ENCODE results near the gene AIFM2. TPM values are rescaled to one million over a fixed set of nuclear protein-coding genes. Genes with fewer than 3 reads are reported as not detected.
"Not testable (repeated sequence)": the region's sequence is repeated elsewhere in the genome, so short reads cannot be mapped to it uniquely, and the experiment has no call there.

AIFM2 gene
- total RNA-seq, 1 donor from 2014 or later = 0.85 TPM

DNA sequence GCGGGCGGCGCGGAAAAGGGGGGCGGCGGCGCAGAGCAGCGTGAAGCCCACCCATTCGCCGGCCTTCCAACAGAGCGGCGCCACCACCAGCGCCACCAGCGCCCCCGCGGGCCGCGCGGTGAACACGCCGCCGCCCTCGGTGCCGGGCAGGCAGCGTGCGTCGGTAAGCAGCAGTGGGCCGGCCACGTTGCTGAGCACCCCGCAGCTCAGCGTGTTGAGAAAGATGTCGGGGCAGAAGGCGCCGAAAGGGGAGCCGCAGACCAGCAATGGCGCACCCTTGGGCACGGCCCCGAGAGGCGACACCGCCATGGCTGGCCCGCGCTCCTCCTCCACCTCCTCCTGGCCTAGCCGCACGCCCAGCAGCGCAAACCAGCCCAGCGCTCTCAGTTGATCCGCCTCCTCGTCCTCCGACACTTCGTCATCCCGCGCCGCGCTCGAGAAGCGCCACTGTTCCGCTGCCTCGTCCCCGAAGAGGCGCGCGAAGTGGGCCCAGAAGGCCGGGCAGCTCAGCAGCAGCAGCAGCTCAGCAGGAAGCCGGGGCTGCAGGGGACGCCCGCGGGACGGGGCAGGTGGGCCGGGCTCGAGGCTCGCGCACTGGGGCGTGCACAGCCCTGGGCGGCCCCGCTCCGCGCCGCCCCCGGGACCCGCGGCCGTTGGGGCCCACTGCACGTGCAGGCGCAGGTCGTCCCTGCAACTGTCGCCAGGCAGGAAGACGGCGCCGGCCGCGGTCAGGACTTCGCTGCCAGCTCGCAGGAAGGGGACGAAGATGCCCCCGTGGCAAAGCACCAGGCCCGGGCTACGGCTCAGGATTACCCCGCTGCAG is 13.3 kb upstream of the AIFM2 start:
- DNase-seq = peak; percentile 75

DNA sequence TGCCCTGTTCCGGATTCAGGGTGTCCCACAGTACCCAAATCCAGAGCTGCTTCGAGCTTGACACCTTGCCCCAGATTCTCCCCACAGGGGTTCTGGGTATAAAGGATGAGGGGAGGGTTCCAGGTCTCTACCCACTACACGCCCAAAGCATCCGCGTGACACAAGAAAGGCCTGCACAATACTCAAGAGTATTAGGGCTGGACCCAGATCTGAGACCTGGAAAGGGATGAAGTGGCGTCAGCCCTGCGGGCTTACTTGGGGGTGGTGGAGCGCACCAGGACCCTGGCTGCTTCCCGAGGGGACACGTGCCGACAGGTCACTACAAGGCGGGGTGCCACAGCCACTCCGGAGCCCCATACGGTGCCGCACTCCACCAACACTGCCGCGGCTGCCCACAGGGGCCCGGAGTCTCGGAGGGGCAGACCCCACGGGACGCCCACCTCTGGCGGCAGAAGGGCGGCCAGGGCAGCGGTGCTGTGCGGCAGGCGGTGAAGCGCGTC is 12.6 kb upstream of the AIFM2 start:
- DNase-seq = no peak

DNA sequence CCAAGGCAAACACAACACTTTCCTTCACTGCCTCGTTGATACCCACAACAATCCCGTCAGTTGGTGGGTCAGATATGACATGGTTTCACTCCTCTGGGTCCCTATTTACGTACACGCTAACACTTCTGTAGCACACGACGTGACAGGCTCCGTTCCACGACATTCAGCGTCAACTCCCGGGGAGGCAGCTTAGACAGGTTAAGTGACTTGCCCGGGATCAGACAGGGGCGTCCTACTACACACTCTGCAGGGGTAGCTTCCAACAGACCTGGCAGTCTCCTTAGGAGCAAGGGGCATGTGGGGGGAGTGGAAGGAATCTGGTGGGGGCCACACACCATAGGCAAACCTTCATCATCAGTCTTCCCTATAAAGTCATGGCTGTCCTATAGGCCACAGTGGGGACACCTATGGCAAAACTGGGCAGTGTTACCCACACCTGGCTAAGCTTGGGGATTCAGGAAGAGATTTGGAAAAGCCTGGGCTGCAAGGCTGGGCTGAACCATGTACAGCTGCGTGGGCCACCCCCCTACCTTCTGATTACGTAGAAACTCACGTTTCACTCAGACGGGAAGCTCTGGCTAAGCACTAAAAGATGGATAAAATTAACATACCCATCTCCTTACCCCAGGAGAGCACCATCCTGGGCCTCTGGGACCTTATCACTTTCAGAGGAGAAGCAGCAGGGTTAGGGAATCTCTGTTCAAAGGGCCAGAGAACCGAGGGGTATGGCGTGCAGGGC is 11.9 kb upstream of the AIFM2 start:
- DNase-seq = no peak

DNA sequence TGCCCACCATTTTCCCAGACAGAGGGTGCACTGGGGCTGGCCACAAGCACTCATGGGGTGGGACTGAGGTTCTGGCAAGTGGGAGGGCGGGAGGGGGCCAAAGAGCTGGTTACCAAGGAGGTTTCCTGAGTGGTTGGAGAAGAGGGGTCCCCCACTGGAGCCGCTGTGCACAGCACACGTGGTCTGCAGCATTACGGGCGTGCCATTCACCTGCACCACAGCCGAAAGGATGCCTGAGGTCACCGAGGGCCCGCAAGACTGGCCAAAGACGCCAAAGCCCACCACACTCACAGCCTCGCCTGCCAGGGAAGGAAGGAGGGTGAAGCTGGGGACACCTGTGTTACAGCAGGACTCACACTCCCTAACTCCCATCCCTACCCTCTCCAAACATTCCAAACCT is 9.9 kb upstream of the AIFM2 start:
- DNase-seq = no peak

DNA sequence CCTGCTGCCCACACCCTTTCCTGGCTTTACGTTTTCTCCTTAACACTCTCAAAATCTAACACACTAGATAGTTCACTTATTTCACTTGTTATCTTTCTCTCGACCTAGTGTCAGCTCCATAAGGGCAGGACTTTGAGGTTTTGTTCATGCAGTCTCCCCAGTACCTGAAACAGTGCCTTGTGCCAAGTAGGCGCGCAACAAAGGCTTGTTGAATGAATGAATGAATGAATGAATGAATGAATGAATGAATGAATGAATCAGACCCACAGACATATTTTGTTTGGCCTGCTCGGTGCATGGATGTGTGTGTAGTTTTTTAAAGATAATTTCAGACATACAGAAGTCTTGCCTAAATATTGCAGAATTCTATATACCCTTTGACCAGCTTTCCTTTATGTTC is 7.7 kb upstream of the AIFM2 start:
- DNase-seq = no peak

DNA sequence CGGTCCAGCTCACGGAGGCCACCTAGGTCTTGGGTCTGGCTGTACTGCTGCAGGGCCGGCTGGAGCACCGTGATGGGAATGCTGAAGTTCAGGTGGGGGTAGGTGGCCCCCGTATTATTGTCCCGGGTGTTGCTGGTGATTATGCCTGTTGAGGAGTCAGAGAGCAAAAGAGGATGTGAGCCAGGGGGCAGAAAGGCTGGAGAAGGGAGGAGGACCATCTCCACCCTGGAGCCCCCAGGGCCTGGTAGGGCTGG is 7.3 kb upstream of the AIFM2 start:
- DNase-seq = no peak

DNA sequence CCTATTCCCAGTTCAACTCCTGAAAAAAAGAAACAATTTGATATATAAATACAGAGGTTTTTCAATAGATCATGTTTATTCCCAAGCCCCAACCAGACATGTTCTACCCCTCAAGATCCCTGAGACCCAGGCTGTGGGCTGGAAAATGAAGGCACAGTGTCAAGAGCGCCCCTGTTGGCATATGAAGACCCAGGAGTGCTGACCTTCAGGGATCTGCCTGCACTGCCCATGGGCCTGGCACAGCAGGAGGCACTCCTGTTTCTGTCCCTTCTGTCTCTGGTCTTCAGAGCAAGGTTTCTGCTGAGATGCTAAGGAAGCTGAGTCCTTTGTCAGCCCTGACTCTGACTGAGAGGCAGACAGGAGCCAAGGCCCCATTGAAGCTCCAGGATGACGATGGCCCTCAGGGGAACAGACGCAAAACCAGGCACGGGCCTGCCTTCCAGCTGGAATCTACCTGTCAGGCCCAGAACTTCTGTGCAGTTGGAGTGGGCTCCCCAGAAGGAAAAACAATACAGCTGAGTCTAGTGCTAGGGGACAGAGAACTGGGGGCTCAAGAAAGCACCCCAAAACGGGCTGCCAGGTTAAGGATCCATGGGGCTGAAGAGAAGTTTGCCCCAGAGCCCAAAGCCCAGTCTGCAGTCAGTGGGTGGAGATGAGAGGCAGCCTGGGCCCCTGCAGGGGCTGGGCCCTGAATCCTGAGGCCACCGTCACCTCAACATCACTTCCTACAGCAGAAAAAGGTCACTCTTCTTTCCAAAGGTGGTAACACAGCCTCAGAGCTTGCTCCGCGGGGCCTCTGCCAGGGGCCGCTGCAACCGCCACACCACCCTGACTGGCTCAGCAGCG is 6.7 kb upstream of the AIFM2 start:
- no peak for DNase-seq

DNA sequence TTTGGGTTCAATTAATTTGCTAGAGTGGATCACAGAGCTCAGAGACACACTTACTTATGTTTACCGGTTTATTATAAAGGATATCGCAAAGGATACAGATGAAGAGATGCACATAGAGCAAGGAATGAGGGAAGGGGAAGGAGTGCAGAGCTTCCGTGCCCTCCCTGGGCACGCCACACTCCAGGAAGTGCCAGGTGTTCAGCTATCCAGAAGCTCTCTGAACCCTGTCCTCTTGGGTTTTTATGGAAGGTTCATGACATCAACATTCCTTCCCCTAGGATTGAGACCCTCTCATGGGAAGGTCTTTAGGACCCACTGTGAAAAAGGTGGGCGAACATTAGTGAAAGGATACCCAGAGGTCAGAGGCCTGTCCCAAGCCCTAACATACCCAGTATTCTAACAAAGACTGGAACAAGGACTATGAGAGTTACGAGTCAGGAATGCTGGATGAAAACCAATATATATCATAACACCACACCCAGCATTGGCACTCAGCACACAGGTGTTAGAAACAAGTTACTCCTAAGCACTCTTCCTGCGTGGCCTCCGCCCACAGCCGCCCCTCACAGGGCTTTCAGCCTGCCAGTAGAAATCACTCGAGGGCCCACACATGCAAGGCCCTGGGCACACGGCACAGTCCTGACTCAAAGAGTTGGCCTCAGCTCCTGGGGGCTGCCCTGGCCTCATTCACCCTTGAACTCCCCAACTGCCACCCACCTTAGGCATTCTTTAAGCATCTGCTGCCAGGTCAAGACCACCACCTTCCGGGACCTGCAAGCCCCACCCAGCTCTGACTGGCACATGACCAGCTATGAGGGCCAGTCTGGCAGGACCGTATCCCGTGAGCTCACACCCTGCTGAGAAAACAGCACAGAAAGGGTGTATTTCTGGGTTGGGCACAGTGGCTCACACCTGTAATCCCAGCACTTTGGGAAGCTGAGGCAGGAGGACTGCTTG is 5.6 kb upstream of the AIFM2 start:
- DNase-seq = no peak

DNA sequence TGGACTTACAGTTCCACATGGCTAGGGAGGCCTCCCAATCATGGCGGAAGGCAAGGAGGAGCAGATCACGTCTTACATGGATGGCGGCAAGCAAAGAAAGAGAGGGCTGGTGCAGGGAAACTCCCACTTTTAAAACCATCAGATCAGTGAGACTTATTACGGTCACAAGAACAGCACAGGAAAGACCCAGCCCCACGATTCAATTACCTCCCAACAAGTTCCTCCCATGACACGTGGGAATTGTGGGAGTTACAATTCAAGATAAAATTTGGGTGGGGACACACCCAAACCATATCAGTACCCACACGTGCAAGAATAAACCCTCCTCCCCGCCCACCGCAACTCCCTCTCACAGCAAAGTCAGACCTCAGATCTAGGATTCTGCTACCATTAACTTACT is 4.5 kb upstream of the AIFM2 start:
- no peak for DNase-seq

DNA sequence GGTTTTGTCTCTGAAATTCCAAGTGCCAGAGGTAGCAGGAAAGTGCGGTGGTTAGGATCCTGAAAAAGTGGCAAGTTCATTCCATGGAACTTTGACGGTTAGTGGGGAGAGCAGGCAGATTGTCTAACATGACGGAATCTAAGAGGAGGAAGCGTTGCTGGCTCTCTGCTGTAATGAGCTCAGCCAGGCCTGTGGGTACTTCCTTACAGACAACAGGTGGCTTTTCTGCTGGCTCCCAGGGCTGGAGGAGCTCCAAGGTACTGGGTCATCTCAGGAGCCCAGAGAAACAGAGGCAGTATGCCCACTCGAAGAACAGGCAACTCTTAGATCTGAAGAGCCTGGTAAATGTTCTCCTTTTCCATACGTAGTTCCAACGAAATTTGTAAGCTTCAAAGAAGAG is 3.1 kb upstream of the AIFM2 start:
- DNase-seq = no peak

DNA sequence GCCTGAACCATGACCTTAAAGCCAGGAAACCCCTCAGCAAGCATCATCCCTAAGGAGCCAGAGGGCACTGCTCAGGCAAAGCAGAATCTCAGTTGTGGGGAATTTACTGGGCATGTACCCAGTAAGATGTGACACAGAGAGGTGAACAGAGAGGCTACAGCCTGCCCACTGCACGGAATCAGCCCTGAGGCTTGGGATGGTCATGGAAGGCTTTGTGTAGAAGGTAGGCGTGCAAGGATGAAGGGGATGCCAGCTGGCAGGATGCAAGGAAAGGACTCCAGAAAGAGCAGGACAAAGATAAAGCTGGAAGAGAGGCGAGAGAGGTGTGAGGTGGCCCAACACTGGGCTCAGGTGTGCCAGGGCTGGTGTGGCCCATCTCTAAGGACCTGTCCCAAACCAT is 2.4 kb upstream of the AIFM2 start:
- DNase-seq = no peak

DNA sequence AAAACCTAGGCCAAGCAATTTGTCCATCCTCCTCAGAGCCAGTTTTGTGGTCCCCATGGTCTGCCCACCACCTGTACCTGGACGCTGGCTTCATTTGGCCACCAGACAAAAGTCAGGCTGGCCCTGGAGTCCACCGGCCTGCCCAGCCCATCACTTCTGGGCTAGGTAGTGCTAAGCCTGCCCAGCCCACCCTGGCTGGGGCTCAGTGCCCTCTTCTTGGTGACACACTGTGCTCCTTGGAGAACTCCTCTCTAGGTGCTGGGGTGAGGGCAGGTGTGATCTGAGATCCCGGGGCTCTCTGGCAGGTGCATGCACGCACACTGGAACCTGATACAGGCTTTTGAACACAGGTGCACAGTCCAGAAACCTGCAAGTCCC is 1.1 kb downstream of the AIFM2 start:
- no peak for DNase-seq

DNA sequence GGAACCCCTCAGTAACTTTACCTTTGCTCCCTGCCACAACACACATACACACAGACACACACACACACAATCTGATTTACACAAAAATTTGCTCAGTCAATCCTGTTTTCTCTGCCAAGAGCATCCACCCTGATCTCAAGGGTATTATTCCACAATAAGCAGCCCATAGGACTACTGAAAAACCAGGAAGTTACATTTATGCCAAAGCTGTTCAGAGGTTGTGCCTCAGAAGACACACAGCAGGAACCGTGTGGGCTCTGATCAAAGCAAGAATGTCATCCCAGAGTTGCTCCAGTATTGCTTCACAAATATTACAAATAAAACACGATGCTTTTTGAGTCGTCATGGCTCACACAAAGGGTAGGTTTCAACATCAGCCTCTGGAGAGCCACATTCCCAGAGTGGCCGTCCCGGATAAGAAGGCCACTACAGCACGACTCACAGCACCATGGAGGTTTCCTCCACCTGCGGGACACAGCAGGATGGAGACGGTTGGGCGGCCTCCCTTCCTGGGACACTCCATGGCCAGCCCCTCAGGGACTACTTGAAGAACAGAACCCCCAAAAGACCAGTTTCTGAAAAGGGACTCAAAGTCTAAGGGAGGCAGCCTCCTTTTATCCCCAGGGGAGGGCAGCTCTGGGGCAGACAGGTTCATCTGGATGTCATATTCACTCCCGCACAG is 1.6 kb downstream of the AIFM2 start:
- no peak for DNase-seq

DNA sequence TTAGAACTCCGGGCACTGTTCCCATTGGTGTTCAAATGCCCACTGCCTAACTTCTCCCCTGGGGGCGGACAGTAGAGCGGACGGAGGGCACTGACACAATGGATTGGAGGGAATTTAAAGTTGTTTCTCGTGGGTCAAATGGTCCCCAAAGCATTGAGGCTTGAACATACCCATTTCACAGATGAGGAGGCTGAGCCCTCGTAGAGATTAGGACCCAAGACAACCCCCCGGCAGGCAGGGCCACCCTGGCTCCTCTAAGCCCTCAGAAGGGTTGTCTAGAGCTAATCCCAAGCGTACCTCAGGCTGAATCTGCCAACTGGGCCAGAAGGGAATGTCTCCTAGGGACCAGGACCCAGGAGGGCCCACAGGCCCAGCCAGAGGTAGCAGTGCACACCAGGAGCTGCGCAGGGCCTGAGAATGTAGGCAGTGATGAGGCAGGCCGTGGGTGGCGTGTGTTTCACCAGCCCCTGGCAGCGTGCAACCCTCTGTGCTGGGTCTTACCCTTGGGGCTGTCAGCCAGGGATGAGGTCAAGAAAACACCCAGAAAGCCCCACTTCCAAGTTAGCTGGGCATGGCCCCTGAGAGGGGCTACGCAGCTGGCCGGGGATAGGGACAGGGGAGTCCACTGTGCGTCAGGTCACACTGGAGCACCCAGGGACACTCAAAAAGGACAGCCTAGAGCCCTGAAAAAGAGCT is 5.8 kb downstream of the AIFM2 start:
- no peak for DNase-seq

DNA sequence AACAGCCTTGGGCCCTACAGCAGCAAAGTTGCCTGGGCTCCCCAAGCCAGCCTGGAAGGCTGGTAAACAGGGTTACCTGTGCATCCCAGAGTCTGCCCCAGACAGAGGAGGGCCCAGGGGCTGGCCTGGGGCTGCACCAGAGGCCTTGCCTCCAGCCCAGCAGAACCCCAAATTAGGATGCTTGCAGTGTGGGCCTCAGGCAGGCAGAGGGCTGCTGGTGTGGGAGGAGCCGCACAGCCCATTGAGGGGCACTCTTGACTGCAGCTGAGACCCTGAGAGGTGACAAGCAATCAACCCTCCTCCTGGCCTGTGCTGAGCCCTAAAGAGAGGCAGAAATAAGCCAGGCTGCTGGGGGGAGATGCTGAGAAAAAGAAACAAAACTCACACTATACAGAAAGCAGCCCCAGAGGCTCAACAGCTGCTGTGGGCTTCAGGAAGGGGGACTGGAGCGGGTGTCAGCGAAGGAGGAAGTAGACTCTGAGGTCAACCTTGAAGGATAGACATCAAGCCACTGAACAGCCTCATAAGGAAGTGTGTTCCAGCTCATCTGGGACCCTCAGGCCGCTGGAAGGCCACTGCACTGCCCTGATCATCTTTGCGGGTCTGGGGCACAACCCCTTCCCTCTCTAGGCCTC is 6.6 kb downstream of the AIFM2 start:
- no peak for DNase-seq

DNA sequence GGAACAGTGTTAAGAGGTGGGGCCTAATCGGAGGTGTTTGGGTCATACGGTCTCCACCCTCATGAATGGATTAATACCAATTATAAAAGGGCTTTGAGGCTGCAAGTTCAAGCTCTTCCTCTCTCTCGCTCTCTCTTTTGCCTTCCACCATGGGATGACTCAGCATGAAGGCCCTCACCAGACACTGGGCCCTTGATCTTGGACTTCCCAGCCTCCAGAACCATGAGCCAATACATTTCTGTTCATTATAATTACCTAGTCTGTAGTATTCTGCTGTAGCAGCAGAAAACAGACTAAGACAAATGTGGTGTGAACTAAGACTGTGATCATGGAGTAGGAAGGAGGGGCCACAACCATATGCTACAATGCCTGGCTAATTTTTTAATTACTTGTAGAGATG is 7.7 kb downstream of the AIFM2 start:
- DNase-seq = no peak

DNA sequence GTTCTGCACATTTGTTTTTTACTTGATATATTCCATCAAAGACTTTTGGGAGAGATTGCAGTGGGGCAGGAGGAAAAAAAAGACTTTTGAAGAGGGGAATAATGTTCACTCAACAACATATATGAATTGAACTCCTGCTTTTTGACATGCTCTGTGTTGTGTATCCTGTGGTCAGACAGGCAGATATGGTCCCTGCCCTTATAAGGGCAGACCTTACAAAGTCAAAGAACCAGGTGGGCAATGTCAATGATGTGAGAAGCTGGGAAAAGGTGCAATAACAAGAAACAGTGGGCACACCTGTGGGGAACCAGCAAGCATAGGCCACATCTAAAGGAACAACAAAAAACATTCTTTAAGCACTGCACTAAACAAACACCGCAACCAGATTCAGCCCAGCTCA is 8.2 kb downstream of the AIFM2 start:
- no peak for DNase-seq

DNA sequence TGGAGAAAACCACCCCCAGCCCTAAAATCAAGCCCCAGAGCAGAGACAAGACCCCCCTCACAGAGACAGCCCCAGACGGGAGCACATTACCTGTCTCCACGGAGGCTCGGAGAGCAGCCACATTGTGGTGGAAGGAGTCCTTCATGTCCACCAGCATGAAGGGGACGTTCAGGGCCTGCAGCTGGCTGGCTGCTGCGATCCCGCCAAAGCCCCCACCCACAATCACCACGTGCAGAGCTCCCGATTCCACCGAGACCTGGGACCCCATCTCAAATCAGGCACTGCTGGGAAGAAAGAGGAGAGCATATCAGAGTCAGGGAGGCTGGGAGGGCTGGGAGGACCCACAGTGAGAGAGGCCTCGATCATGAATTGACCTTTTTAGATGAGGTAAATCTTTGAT is 8.8 kb downstream of the AIFM2 start:
- no peak for DNase-seq

DNA sequence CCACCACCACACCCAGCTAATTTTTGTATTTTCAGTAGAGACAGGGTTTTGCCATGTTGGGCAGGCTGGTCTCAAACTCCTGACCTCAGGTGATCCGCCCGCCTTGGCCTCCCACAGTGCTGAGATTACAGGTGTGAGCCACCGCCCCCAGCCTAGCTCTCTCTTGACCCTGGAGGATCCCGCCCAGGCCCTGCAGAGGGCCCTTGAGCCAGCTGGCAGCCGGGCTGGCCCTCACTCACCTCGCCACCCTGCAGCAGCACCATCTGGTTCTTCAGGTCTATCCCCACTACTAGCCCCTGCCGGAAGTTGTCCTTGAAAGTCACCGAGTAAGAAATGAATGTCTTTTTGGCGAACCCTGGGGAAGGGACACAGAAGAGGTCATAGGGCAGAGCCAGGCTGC is 9.5 kb downstream of the AIFM2 start:
- not testable (repeated sequence) for DNase-seq

DNA sequence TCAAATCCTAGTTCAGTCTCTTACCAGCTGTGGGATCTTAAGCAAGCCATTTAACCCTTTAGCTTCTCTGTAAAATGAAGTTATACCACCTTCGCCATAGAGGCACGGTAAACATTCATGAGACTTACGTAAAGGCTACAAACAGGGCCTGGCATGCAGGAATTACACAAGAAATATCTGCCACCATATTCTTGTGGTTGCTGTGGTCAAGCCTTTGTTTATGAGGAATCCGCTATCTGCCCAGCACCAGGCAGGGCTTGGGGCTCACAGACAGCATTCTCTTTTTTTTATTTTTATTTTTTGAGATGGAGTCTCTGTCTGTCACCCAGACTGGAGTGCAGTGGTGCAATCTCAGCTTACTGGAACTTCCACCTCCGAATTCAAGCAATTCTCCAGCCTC is 9.9 kb downstream of the AIFM2 start:
- no peak for DNase-seq

Data from dermis blood vessel endothelial cell (primary cell).